Heart right ventricle (tissue), 16 donors: ENCODE data around the gene RAB40A. TPM values are rescaled to one million over a fixed set of nuclear protein-coding genes. Genes with fewer than 3 reads are reported as not detected.

ENCODE experiments used
- ATAC-seq, 8 donors: fragments of 200-7000 bp; cut with Tn5 transposase; one replicate each; pipeline ENCODE4 v1.9.1; 2020; ENCODE audit warnings: mild to moderate bottlenecking in 8 of 8, moderate library complexity in 8 of 8, moderate number of reproducible peaks in 1 of 8
- DNase-seq, 2 donors: peaks; one replicate each; pipeline ENCODE4 v3.0.0-alpha.2; 2020
- H3K27ac ChIP-seq, 10 donors: fragments of 200-600 bp; sonication (generic) in 2 of 10; one replicate each; pipeline versions ENCODE4 v1.5.0 to v1.8.0; 2020 to 2022; ENCODE audit warnings: mild to moderate bottlenecking in 3 of 10
- H3K27me3 ChIP-seq, 7 donors: fragments of 200-600 bp; one replicate each; pipeline ENCODE4 v1.8.0; 2021 to 2022; ENCODE audit warnings: mild to moderate bottlenecking in 2 of 7
- H3K36me3 ChIP-seq, 9 donors: fragments of 200-600 bp; sonication (generic) in 1 of 9; one replicate each; pipeline versions ENCODE4 v1.5.0 to v1.8.0; 2020 to 2022; ENCODE audit warnings: mild to moderate bottlenecking in 2 of 9
- H3K4me1 ChIP-seq, 9 donors: fragments of 200-600 bp; sonication (generic) in 1 of 9; one replicate each; pipeline versions ENCODE4 v1.5.0 to v1.8.0; 2020 to 2022; ENCODE audit warnings: mild to moderate bottlenecking in 4 of 9
- H3K4me3 ChIP-seq, 10 donors: fragments of 200-600 bp; sonication (generic) in 2 of 10; one replicate each; pipeline versions ENCODE4 v1.5.0 to v1.8.0; 2020 to 2022; ENCODE audit warnings: mild to moderate bottlenecking in 7 of 10, moderate library complexity in 2 of 10
- H3K9me3 ChIP-seq, 11 donors: fragments of 200-600 bp in 10 of 11; sonication (generic) in 2 of 11; one replicate each; pipeline versions ENCODE4 v1.5.0 to v1.8.0; 2013 to 2022; ENCODE audit warnings: mild to moderate bottlenecking in 2 of 11, control low read depth in 1 of 11, moderate library complexity in 1 of 11
- CTCF ChIP-seq, 9 donors: fragments of 200-600 bp; sonication (generic) in 2 of 9; IDR thresholded peaks; one replicate each; pipeline versions ENCODE4 v1.5.0 to v1.8.0; 2021 to 2022; ENCODE audit warnings: antibody characterized with exemption in 9 of 9, mild to moderate bottlenecking in 5 of 9, moderate library complexity in 1 of 9
- WGBS, 2 donors: extraction: QIAGEN DNeasy Blood & Tissue Kit; methylation state at CpG; one replicate each; pipeline ENCODE4 v1.1.7; 2013; ENCODE audit warnings: inconsistent platforms in 1 of 2; 5-methylcytosine and 5-hydroxymethylcytosine counted together
- intact Hi-C, 10 donors: fragments of 100-400 bp; cut with DNase I; formaldehyde crosslinking; loops; one replicate each; pipeline versions ENCODE4 v1.11.1 to v1.14.2; 2022
- polyA plus RNA-seq, 2 donors: library from polyadenylated mRNA; stranded (reverse); fragments of 200-250 nt; gene quantifications; one replicate each; pipeline ENCODE4 v1.2.3, GENCODE V29; 2013
- total RNA-seq, 10 donors: library from RNA; stranded (reverse); fragmentation: NEBNext Ultra II Directional in 3 of 10; extraction: Animal tissue kit (Norgen Biotek cat#: 25700) in 3 of 10; gene quantifications; one replicate each; pipeline versions ENCODE4 v1.2.1 to v1.2.4, GENCODE V29; 2021 to 2023
- donor health status: Arrhythmogenic right ventricular cardiomyopathy.
- donor health status: ischemic (EF 13 %, LVEDD 7.1; RV severe dilation, severe dysfunction).
- donor health status: healthy with polysubstance abuse.
- donor health status: DM: no; HTN: yes; CAD: no.
- donor health status: DM: no; HTN: no; CAD: no.
- donor health status: ischemic (EF 25% LVEDD 6.9; RV normal size, moderate dysfunction).
- donor health status: ischemic (EF 25% LVEDD 5.7; RV mildly dilated, moderate dysfunction).
- donor health status: healthy.
- donor health status: DM: yes; HTN: yes; CAD: no.
- donor health status: Ischemic cardiomyopathy.
- donor health status: ischemic (EF 35%, LVEDD 5.7; RV mildly dilated, moderate dysfunction).
- donor health status: nonischemic (EF 11% LVEDD 7.7; RV severe dilation, severe dysfunction).
- donor health status: DM: yes; HTN: yes; CAD: no.
- donor health status: PGD.
- donor health status: ischemic (EF 29% LVEDD 5.4; RV normal size, mild dysfunction).
- donor health status: nonischemic (EF 23%, LVEDD 6.1; RV moderate dilation, normal function).

Gene RAB40A
- total and polyA plus RNA-seq, 12 donors: 0.04 to 0.44 (median 0.26) TPM; not detected in 4

- no peak for DNase-seq
- Histone ChIP-seq H3K4me1 (peaks cover 0 to 9% (median 0%) of the 10 kb centered on the region in 9 donors), H3K36me3 (no peaks in the 10 kb centered on the region), H3K27me3 (peaks cover 0 to 18% (median 0%) of the 10 kb centered on the region in 7 donors), H3K4me3 (no peak overlapping the region), H3K9me3 (peaks cover 0 to 7% (median 0%) of the 10 kb centered on the region in 11 donors), H3K27ac (no peak overlapping the region)
- intact Hi-C loops: no loop called here
- TF ChIP-seq CTCF (IDR thresholded peaks at IDR 0.05): no peak
- WGBS, 2 donors: 69 to 77% methylated on average over 3 of the region's 3 CpGs
- ATAC-seq: no peak
Measured at GRCh38 chrX:103550415-103551051, 31.2 kb upstream of the RAB40A start.

- WGBS, 2 donors: 61 to 68% methylated on average over 3 of the region's 3 CpGs
- peaks cover 0 to 13% (median 0%) of the 10 kb centered on the region in 7 donors for H3K27me3 ChIP-seq
Measured at GRCh38 chrX:103549916-103550315, 30.6 kb upstream of the RAB40A start.

DNA sequence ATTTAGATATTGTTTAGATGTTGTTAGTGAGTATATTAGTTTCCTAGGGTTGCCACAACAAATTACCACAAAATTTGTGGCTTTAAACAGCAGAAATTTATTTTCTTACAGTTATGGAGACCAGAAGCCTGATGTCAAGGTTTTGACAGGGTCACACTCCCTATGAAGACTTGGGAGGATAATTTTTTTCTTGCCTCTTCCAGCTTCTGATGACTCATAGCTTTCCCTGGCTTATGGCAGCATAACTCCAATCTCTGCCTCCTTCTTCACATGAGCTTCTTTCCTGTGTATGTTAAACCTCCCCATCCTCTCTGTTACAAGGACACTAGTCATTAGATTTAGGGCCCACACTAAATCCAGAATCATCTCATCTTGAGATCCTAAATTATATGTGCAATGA, 20.9 kb upstream of the RAB40A start:
- Histone ChIP-seq H3K27me3 (peaks cover 0 to 44% (median 0%) of the 10 kb centered on the region in 7 donors), H3K27ac (no peak overlapping the region), H3K36me3 (no peaks in the 10 kb centered on the region), H3K9me3 (no peaks in the 10 kb centered on the region), H3K4me1 (no peaks in the 10 kb centered on the region), H3K4me3 (no peak overlapping the region)
- intact Hi-C loops: no loop called here
- no peak for TF ChIP-seq CTCF (IDR thresholded peaks at IDR 0.05)
- ATAC-seq (no peak), DNase-seq (no peak)

More at GRCh38 chrX:103549916-103550315, 30.6 kb upstream of the RAB40A start:
- no peak for ATAC-seq
- no peak for TF ChIP-seq CTCF (IDR thresholded peaks at IDR 0.05)
- no peak for DNase-seq
- intact Hi-C loops: no loop called here
- Histone ChIP-seq H3K4me3 (no peak overlapping the region), H3K9me3 (peaks cover 0 to 7% (median 0%) of the 10 kb centered on the region in 11 donors), H3K36me3 (no peaks in the 10 kb centered on the region), H3K4me1 (peaks cover 0 to 8% (median 0%) of the 10 kb centered on the region in 9 donors), H3K27ac (no peak overlapping the region)

GRCh38 chrX:103539695-103540094, 20.4 kb upstream of the RAB40A start:
- Histone ChIP-seq H3K4me1 (no peaks in the 10 kb centered on the region), H3K4me3 (no peak overlapping the region), H3K36me3 (no peaks in the 10 kb centered on the region), H3K27me3 (peaks cover 0 to 44% (median 0%) of the 10 kb centered on the region in 7 donors), H3K9me3 (no peaks in the 10 kb centered on the region), H3K27ac (no peak overlapping the region)
- intact Hi-C loops: loop anchor here in 6 of 10 donors (5.0 to 10.0 kb wide), 7 partner anchors 85 to 285 kb away; partner anchors contain the start of genes MORF4L2 (in 1 of the 6), PLP1 (in 1 of the 6) and TCEAL1 (in 1 of the 6)
- no peak for TF ChIP-seq CTCF (IDR thresholded peaks at IDR 0.05)
- 67 to 83% methylated on average over 2 of the region's 2 CpGs for WGBS, 2 donors
- no peak for ATAC-seq
- no peak for DNase-seq
